HEK293 (cell line): ENCODE data around the gene EIF5A2.
"Not testable (repeated sequence)": the region's sequence is repeated elsewhere in the genome, so short reads cannot be mapped to it uniquely, and the experiment has no call there.

Experiments
- ZNF292 ChIP-seq: fragments of 450-650 bp; formaldehyde crosslinking; IDR thresholded peaks from 2 replicates; pipeline ENCODE4 v1.5.1; 2016; ENCODE audit warnings: low read depth, missing biosample characterization, missing genetic modification characterization, borderline replicate concordance
- ZNF426 ChIP-seq: fragments of 450-650 bp; formaldehyde crosslinking; IDR thresholded peaks from 2 replicates; pipeline ENCODE4 v1.5.1; 2017; ENCODE audit warnings: missing biosample characterization, missing genetic modification characterization, mild to moderate bottlenecking, inconsistent platforms, moderate library complexity
- TF ChIP-seq, protein P1 (sequence below): fragments of 450-650 bp; formaldehyde crosslinking; IDR thresholded peaks from 2 replicates; pipeline ENCODE4 v1.5.1; 2017; ENCODE audit warnings: missing biosample characterization, missing genetic modification characterization
- TF ChIP-seq, protein P2 (sequence below): fragments of 450-650 bp; formaldehyde crosslinking; IDR thresholded peaks from 2 replicates; pipeline ENCODE4 v1.5.1; 2016; ENCODE audit warnings: missing biosample characterization, missing genetic modification characterization
- TF ChIP-seq, protein P3 (sequence below): fragments of 450-650 bp; formaldehyde crosslinking; IDR thresholded peaks from 2 replicates; pipeline ENCODE4 v1.5.1; 2016; ENCODE audit warnings: missing biosample characterization, missing genetic modification characterization

DNA sequence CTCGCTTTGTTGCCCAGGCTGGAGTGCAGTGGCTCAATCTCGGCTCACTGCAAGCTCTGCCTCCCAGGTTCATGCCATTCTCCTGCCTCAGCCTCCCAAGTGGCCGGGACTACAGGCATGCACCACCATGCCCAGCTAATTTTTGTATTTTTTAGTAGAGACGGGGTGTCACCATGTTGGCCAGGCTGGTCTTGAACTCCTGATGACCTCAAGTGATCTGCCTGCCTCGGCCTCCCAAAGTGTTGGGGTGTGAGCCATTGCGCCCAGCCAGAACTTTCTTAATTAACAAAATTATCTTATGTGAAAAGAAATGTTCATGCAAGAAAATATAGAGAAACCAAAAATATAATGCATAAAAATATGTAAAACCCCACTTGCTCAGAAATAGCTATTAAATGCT lies 31.1 kb downstream of the EIF5A2 start:
- TF ChIP-seq, protein P1, sequence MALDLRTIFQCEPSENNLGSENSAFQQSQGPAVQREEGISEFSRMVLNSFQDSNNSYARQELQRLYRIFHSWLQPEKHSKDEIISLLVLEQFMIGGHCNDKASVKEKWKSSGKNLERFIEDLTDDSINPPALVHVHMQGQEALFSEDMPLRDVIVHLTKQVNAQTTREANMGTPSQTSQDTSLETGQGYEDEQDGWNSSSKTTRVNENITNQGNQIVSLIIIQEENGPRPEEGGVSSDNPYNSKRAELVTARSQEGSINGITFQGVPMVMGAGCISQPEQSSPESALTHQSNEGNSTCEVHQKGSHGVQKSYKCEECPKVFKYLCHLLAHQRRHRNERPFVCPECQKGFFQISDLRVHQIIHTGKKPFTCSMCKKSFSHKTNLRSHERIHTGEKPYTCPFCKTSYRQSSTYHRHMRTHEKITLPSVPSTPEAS (tag by site-specific recombination) = not testable (repeated sequence)
- not testable (repeated sequence) for TF ChIP-seq ZNF426, ZNF292 (tag by site-specific recombination)
- TF ChIP-seq, protein P2, sequence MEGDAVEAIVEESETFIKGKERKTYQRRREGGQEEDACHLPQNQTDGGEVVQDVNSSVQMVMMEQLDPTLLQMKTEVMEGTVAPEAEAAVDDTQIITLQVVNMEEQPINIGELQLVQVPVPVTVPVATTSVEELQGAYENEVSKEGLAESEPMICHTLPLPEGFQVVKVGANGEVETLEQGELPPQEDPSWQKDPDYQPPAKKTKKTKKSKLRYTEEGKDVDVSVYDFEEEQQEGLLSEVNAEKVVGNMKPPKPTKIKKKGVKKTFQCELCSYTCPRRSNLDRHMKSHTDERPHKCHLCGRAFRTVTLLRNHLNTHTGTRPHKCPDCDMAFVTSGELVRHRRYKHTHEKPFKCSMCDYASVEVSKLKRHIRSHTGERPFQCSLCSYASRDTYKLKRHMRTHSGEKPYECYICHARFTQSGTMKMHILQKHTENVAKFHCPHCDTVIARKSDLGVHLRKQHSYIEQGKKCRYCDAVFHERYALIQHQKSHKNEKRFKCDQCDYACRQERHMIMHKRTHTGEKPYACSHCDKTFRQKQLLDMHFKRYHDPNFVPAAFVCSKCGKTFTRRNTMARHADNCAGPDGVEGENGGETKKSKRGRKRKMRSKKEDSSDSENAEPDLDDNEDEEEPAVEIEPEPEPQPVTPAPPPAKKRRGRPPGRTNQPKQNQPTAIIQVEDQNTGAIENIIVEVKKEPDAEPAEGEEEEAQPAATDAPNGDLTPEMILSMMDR (tag by site-specific recombination) = not testable (repeated sequence)
- TF ChIP-seq, protein P3, sequence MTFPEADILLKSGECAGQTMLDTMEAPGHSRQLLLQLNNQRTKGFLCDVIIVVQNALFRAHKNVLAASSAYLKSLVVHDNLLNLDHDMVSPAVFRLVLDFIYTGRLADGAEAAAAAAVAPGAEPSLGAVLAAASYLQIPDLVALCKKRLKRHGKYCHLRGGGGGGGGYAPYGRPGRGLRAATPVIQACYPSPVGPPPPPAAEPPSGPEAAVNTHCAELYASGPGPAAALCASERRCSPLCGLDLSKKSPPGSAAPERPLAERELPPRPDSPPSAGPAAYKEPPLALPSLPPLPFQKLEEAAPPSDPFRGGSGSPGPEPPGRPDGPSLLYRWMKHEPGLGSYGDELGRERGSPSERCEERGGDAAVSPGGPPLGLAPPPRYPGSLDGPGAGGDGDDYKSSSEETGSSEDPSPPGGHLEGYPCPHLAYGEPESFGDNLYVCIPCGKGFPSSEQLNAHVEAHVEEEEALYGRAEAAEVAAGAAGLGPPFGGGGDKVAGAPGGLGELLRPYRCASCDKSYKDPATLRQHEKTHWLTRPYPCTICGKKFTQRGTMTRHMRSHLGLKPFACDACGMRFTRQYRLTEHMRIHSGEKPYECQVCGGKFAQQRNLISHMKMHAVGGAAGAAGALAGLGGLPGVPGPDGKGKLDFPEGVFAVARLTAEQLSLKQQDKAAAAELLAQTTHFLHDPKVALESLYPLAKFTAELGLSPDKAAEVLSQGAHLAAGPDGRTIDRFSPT (tag by site-specific recombination) = not testable (repeated sequence)
